ENCODE data around the gene PVALEF.

PVALEF gene

DNA sequence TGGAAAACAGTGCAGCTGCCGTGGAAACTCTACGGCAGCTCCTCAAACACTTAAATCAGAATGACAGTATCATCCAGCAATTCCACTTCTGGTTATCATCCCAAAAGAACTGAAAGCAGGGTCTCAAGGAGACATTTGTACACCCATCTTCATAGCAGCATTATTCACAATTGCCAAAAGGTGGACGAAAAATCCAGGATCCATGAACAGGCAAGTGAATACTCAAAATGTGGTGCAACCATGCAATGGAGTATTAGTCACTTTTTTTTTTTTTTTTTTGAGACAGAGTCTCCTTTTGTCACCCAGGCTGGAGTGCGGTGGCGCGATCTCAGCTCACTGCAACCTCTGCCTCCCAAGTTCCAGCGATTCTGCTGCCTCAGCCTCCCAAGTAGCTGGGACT lies 11.4 kb downstream of the PVALEF start:
- H3K9ac ChIP-seq (ENCODE audit: low read length) = no peak overlapping the region
- H3K36me3 ChIP-seq (ENCODE audit: control insufficient read depth, insufficient read depth, low read length) = no peaks in the 10 kb centered on the region
- no peaks in the 10 kb centered on the region for H3K27me3 ChIP-seq (ENCODE audit: control insufficient read depth, insufficient read depth, low read length)
- no peak overlapping the region for H3K4me3 ChIP-seq (ENCODE audit: low read length)
- no peak overlapping the region for H3K27ac ChIP-seq (ENCODE audit: low read depth, low read length)
- H3K4me1 ChIP-seq (ENCODE audit: control insufficient read depth, insufficient read depth, low read length) = no peaks in the 10 kb centered on the region

GRCh38 chr17:81178136-81179091 lies 13.1 kb downstream of the PVALEF start:
- no peak overlapping the region for H3K4me3 ChIP-seq (ENCODE audit: low read length)

GRCh38 chr17:81179220-81179619 lies 13.9 kb downstream of the PVALEF start:
- Histone ChIP-seq H3K27me3 (ENCODE audit: control insufficient read depth, insufficient read depth, low read length) (no peaks in the 10 kb centered on the region), H3K27ac (ENCODE audit: low read depth, low read length) (no peak overlapping the region), H3K9ac (ENCODE audit: low read length) (no peak overlapping the region), H3K36me3 (ENCODE audit: control insufficient read depth, insufficient read depth, low read length) (no peaks in the 10 kb centered on the region), H3K4me3 (ENCODE audit: low read length) (no peak overlapping the region), H3K4me1 (ENCODE audit: control insufficient read depth, insufficient read depth, low read length) (no peaks in the 10 kb centered on the region)

More at GRCh38 chr17:81178136-81179091, 13.1 kb downstream of the PVALEF start:
- Histone ChIP-seq H3K27ac (ENCODE audit: low read depth, low read length) (no peak overlapping the region), H3K36me3 (ENCODE audit: control insufficient read depth, insufficient read depth, low read length) (no peaks in the 10 kb centered on the region), H3K4me1 (ENCODE audit: control insufficient read depth, insufficient read depth, low read length) (no peaks in the 10 kb centered on the region), H3K9ac (ENCODE audit: low read length) (no peak overlapping the region), H3K27me3 (ENCODE audit: control insufficient read depth, insufficient read depth, low read length) (no peaks in the 10 kb centered on the region)

DNA sequence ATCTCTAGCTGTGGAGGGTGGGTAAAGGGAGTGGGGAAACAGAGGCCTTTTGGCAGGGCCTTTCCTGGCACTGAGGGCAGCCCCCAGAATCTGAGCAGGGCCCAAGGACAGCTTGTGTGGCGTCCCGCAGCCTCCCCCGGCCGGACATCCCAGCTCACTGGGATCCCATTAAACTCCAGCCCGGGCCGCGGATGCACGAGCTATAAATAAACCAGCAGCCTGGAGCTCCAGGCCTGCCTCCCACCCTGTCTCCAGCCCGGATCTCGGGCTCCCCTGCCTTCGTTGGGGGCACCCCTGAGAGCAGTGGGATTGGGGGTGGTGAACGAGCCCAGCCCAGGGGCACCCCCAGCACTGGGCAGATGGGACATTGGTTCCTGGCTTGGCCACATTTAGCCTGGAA lies 14.6 kb downstream of the PVALEF start:
- Histone ChIP-seq H3K4me3 (ENCODE audit: low read length) (no peak overlapping the region), H3K27me3 (ENCODE audit: control insufficient read depth, insufficient read depth, low read length) (no peaks in the 10 kb centered on the region), H3K36me3 (ENCODE audit: control insufficient read depth, insufficient read depth, low read length) (no peaks in the 10 kb centered on the region), H3K9ac (ENCODE audit: low read length) (no peak overlapping the region), H3K4me1 (ENCODE audit: control insufficient read depth, insufficient read depth, low read length) (no peaks in the 10 kb centered on the region), H3K27ac (ENCODE audit: low read depth, low read length) (no peak overlapping the region)

GRCh38 chr17:81180836-81181810 lies 15.8 kb downstream of the PVALEF start:
- H3K27me3 ChIP-seq (ENCODE audit: control insufficient read depth, insufficient read depth, low read length) = no peaks in the 10 kb centered on the region
- H3K27ac ChIP-seq (ENCODE audit: low read depth, low read length) = no peak overlapping the region
- no peak overlapping the region for H3K4me3 ChIP-seq (ENCODE audit: low read length)
- H3K4me1 ChIP-seq (ENCODE audit: control insufficient read depth, insufficient read depth, low read length) = no peaks in the 10 kb centered on the region
- H3K9ac ChIP-seq (ENCODE audit: low read length) = no peak overlapping the region
- no peaks in the 10 kb centered on the region for H3K36me3 ChIP-seq (ENCODE audit: control insufficient read depth, insufficient read depth, low read length)

DNA sequence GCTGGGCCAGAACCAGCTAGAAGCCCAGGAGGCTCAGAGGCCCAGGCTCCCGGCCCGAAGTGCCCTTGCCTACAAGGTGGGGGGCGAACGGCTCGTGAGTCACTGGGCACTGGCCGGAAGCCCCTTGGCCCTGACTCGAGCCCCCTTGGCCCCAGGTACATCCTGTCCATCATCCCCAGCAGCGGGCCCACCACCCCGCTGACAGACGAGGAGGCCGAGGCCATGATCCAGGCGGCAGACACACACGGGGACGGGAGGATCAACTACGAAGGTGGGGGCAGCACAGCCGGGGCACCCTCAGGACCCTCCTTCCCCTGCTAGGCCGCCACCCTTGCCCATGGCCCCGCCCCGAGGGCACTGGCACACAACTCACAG lies 16.5 kb downstream of the PVALEF start:
- no peak overlapping the region for H3K4me3 ChIP-seq (ENCODE audit: low read length)
- no peaks in the 10 kb centered on the region for H3K36me3 ChIP-seq (ENCODE audit: control insufficient read depth, insufficient read depth, low read length)
- no peak overlapping the region for H3K9ac ChIP-seq (ENCODE audit: low read length)
- H3K27me3 ChIP-seq (ENCODE audit: control insufficient read depth, insufficient read depth, low read length) = no peaks in the 10 kb centered on the region
- H3K4me1 ChIP-seq (ENCODE audit: control insufficient read depth, insufficient read depth, low read length) = no peaks in the 10 kb centered on the region
- no peak overlapping the region for H3K27ac ChIP-seq (ENCODE audit: low read depth, low read length)

DNA sequence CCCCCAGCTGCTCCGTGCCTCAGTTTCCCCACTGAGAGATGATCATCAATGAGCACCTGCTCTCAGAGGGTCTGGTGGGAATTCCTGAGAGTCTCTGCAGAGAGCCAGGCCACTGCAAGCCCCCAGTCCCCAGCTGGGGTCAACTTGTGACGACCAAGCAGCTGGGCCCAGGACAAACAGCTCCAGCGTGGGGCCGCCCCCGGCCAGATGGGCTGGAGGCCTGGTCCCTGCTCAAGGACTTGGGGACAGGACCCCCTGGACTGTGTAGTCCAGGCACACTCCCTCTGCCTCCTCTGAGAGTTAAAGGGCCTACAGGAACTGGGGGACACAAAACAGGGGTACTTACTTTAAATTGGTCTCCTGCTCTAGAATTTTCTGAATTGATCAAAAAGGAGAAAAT lies 17.3 kb downstream of the PVALEF start:
- no peak overlapping the region for H3K9ac ChIP-seq (ENCODE audit: low read length)
- H3K27me3 ChIP-seq (ENCODE audit: control insufficient read depth, insufficient read depth, low read length) = no peaks in the 10 kb centered on the region
- H3K27ac ChIP-seq (ENCODE audit: low read depth, low read length) = no peak overlapping the region
- no peaks in the 10 kb centered on the region for H3K4me1 ChIP-seq (ENCODE audit: control insufficient read depth, insufficient read depth, low read length)
- no peak overlapping the region for H3K4me3 ChIP-seq (ENCODE audit: low read length)
- no peaks in the 10 kb centered on the region for H3K36me3 ChIP-seq (ENCODE audit: control insufficient read depth, insufficient read depth, low read length)

- Histone ChIP-seq H3K4me1 (ENCODE audit: control insufficient read depth, insufficient read depth, low read length) (no peaks in the 10 kb centered on the region), H3K36me3 (ENCODE audit: control insufficient read depth, insufficient read depth, low read length) (no peaks in the 10 kb centered on the region), H3K9ac (ENCODE audit: low read length) (no peak overlapping the region), H3K27me3 (ENCODE audit: control insufficient read depth, insufficient read depth, low read length) (no peaks in the 10 kb centered on the region), H3K4me3 (ENCODE audit: low read length) (no peak overlapping the region), H3K27ac (ENCODE audit: low read depth, low read length) (no peak overlapping the region)
These were observed 18.0 kb downstream of the PVALEF start for GRCh38 chr17:81183316-81183715.

DNA sequence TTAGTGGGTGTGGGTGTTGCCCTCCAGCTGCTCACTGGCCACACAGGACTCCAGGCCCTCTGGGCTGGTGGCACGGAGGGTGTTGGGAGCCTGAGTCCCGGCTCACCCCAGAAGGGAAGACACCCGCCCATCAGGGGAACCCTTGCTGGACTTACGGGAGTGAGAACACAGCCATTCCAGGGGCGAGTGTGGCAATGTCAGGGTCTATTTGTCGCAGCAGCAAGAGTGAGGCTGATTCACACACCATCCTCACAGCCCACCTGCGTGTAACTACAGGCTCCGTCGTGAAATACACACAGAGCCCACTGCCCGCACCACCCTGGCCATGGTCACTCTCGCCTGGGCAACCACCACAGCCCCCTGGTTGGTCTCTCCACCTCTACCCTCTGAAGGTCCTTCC lies 18.5 kb downstream of the PVALEF start:
- H3K27ac ChIP-seq (ENCODE audit: low read depth, low read length) = no peak overlapping the region
- H3K4me1 ChIP-seq (ENCODE audit: control insufficient read depth, insufficient read depth, low read length) = no peaks in the 10 kb centered on the region
- H3K36me3 ChIP-seq (ENCODE audit: control insufficient read depth, insufficient read depth, low read length) = no peaks in the 10 kb centered on the region
- H3K4me3 ChIP-seq (ENCODE audit: low read length) = no peak overlapping the region
- H3K9ac ChIP-seq (ENCODE audit: low read length) = no peak overlapping the region
- H3K27me3 ChIP-seq (ENCODE audit: control insufficient read depth, insufficient read depth, low read length) = no peaks in the 10 kb centered on the region

DNA sequence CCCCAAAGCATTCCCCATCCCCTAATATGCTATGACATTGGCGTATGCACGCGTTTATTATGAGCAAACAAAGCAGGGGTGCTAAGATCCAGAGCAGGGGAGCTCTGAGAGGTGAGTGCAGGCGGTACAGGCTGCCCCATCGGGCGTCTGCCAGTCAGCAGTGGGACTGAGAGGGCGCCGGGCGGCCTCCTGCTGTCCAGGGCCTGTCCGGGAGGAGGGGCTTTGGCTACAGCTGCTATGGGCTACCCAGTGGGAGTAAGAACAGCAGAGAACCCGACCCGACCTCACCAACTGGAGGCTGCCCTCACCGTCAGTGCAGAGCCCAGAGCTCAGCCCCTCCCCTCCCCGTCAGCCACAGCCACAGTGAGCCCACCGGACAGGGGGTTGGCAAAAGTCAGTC lies 19.2 kb downstream of the PVALEF start:
- Histone ChIP-seq H3K9ac (ENCODE audit: low read length) (no peak overlapping the region), H3K4me3 (ENCODE audit: low read length) (no peak overlapping the region), H3K36me3 (ENCODE audit: control insufficient read depth, insufficient read depth, low read length) (no peaks in the 10 kb centered on the region), H3K27ac (ENCODE audit: low read depth, low read length) (no peak overlapping the region), H3K27me3 (ENCODE audit: control insufficient read depth, insufficient read depth, low read length) (no peaks in the 10 kb centered on the region), H3K4me1 (ENCODE audit: control insufficient read depth, insufficient read depth, low read length) (no peaks in the 10 kb centered on the region)

- Histone ChIP-seq H3K27ac (ENCODE audit: low read depth, low read length) (no peak overlapping the region), H3K27me3 (ENCODE audit: control insufficient read depth, insufficient read depth, low read length) (no peaks in the 10 kb centered on the region), H3K9ac (ENCODE audit: low read length) (no peak overlapping the region), H3K4me3 (ENCODE audit: low read length) (no peak overlapping the region), H3K4me1 (ENCODE audit: control insufficient read depth, insufficient read depth, low read length) (no peaks in the 10 kb centered on the region), H3K36me3 (ENCODE audit: control insufficient read depth, insufficient read depth, low read length) (no peaks in the 10 kb centered on the region)
These were observed 20.9 kb downstream of the PVALEF start for GRCh38 chr17:81186203-81186602.

DNA sequence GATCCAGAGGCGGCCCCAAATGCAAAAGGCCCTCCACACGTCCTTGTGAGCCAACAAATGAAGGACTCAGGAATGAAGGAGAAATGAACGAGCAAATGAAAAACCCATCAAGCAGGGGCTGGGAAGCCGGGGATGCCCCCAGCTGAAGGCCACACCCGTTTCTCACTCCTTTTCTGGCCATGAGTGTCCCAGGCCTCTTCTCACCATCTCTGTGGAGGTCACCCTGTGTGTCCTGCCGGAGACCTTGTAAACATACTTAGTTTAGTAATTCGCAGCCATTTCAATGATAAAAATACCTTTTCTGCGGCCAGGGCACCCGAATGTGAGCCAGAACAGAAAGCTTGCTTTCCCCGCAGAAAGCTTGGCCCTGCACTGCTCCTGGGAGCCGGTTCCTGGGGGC lies 21.8 kb downstream of the PVALEF start:
- Histone ChIP-seq H3K9ac (ENCODE audit: low read length) (no peak overlapping the region), H3K4me3 (ENCODE audit: low read length) (no peak overlapping the region), H3K36me3 (ENCODE audit: control insufficient read depth, insufficient read depth, low read length) (no peaks in the 10 kb centered on the region), H3K4me1 (ENCODE audit: control insufficient read depth, insufficient read depth, low read length) (no peaks in the 10 kb centered on the region), H3K27me3 (ENCODE audit: control insufficient read depth, insufficient read depth, low read length) (no peaks in the 10 kb centered on the region), H3K27ac (ENCODE audit: low read depth, low read length) (no peak overlapping the region)
